Ovary (tissue), 9 donors: ENCODE results near the gene UROC1. TPM values are rescaled to one million over a fixed set of nuclear protein-coding genes. Genes with fewer than 3 reads are reported as not detected.

Experiments
- DNase-seq, 5 donors: peaks; one replicate each; pipeline ENCODE4 v3.0.0-alpha.2; 2019 to 2020
- H3K27ac ChIP-seq, 2 donors: fragments of 200-600 bp; one replicate each; pipeline versions ENCODE4 v1.5.1 to v1.8.0; 2019 to 2022
- H3K27me3 ChIP-seq: fragments of 200-600 bp; one replicate; pipeline ENCODE4 v1.8.0; 2022
- H3K36me3 ChIP-seq: fragments of 200-600 bp; sonication (generic); one replicate; pipeline ENCODE4 v1.5.1; 2019
- H3K4me1 ChIP-seq: one replicate; pipeline ENCODE4 v1.8.1; 2013; ENCODE audit warnings: mild to moderate bottlenecking, moderate library complexity; ENCODE audit not compliant: insufficient read depth
- H3K4me3 ChIP-seq: fragments of 200-600 bp; sonication (generic); one replicate; pipeline ENCODE4 v1.5.1; 2017
- H3K9me3 ChIP-seq, 2 donors: fragments of 200-600 bp in 1 of 2; sonication (generic) in 1 of 2; one replicate each; pipeline versions ENCODE4 v1.5.1 to v1.8.1; 2013 to 2019; ENCODE audit warnings: mild to moderate bottlenecking in 1 of 2, moderate library complexity in 1 of 2
- CTCF ChIP-seq, 3 donors: fragments of 450-650 bp in 2 of 3; fragments of 200-600 bp in 1 of 3; IDR thresholded peaks; one replicate each; pipeline versions ENCODE4 v1.5.1 to v1.8.0; 2016 to 2022; ENCODE audit warnings: antibody characterized with exemption in 3 of 3, mild to moderate bottlenecking in 1 of 3
- EP300 ChIP-seq: sonication (generic); formaldehyde crosslinking; IDR thresholded peaks from one replicate; pipeline ENCODE4 v1.6.1; 2017; ENCODE audit warnings: antibody characterized with exemption
- POLR2A ChIP-seq: fragments of 450-650 bp; IDR thresholded peaks from one replicate; pipeline ENCODE4 v1.6.1; 2017; ENCODE audit warnings: antibody characterized with exemption, mild to moderate bottlenecking, moderate library complexity
- WGBS, 3 donors: extraction: QIAGEN DNeasy Blood & Tissue Kit in 1 of 3; methylation state at CpG; one replicate each; pipeline versions ENCODE4 v1.1.5 to v1.1.7; 2013 to 2017; 5-methylcytosine and 5-hydroxymethylcytosine counted together
- intact Hi-C, 4 donors: fragments of 100-400 bp; cut with DNase I; formaldehyde crosslinking; loops; one replicate each; pipeline versions ENCODE4 v1.11.0 to v1.15.1; 2022 to 2023
- polyA plus RNA-seq, 2 donors: library from polyadenylated mRNA; stranded (reverse); fragments of 200-250 nt in 1 of 2; fragments of 350-450 nt in 1 of 2; fragmentation: Illumina TruSeq in 1 of 2; extraction: RNeasy Lipid Tissue Mini Kit (QIAGEN cat#74804) in 1 of 2; gene quantifications; one replicate each; pipeline ENCODE4 v1.2.3, GENCODE V29; 2013 to 2014
- total RNA-seq, 7 donors: library from RNA; depleted of rRNA in 2 of 7; stranded (reverse); fragments of >200 nt in 2 of 7; fragmentation: NEBNext Ultra II Directional in 3 of 7; extraction: Animal tissue kit (Norgen Biotek cat#: 25700) in 3 of 7; gene quantifications; one replicate each; pipeline versions ENCODE4 v1.1.0 to v1.2.4, GENCODE V29; 2016 to 2023
- donor health status: DM: no; HTN: no; CAD: no; lungs with moderate emphysema.
- donor health status: DM: no; HTN: no; CAD: no.
- donor health status: Bipolar disorder and iron deficiency.
- donor health status: DM: yes; HTN: yes; CAD: no.
- donor health status: DM: no; HTN: no; CAD: no.
- donor health status: DM: yes; HTN: yes; CAD: no.

The UROC1 gene
- total and polyA plus RNA-seq, 9 donors, result 0.06 to 0.32 (median 0.12) TPM; not detected in 4

- Histone ChIP-seq H3K9me3 (no peaks in the 10 kb centered on the region), H3K27me3 (no peaks in the 10 kb centered on the region), H3K4me3 (no peak overlapping the region), H3K4me1 (no peaks in the 10 kb centered on the region), H3K27ac (no peak overlapping the region), H3K36me3 (no peaks in the 10 kb centered on the region)
- WGBS, 3 donors, result 40 to 56% (median 40%) methylated on average over 18 of the region's 18 CpGs
- intact Hi-C loops, result loop anchor here in 1 of 4 donors (10.0 kb wide), 1 partner anchor 945 kb away; no protein-coding TSS in a partner anchor
- TF ChIP-seq POLR2A, result no peak
- peak in 1 of 5 donors; percentile 42 for DNase-seq
These were observed 7.8 kb downstream of the UROC1 start for GRCh38 chr3:126509597-126510307.

GRCh38 chr3:126508564-126508964 is 9.0 kb downstream of the UROC1 start:
- WGBS, 3 donors, result 81 to 90% (median 84%) methylated on average over 4 of the region's 4 CpGs
- Histone ChIP-seq H3K27ac (no peak overlapping the region), H3K36me3 (no peaks in the 10 kb centered on the region), H3K4me1 (no peaks in the 10 kb centered on the region), H3K9me3 (no peaks in the 10 kb centered on the region), H3K27me3 (no peaks in the 10 kb centered on the region), H3K4me3 (no peak overlapping the region)
- DNase-seq, result no peak
- TF ChIP-seq POLR2A, result no peak
- intact Hi-C loops, result no loop called here

DNA sequence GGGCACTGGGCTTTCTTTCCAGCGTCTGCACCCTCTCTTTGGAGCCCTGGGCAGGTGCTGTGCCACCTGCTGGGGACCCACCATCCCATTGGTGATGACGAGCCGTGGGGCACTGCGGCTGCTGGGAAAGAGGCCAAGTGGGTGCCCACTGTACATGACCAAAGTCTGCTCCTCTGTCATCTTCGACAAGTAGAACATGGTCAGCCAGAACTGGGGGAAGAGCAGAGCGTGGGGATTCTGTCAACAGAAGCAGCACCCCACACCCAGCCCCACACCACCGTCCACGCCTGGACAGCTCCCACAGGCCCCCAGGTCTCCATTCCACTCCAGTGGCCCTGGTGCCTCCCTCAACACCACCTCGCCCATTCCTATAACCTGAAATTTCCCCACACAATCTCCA is 9.7 kb downstream of the UROC1 start:
- Histone ChIP-seq H3K27ac (no peak overlapping the region), H3K4me1 (no peaks in the 10 kb centered on the region), H3K9me3 (no peaks in the 10 kb centered on the region), H3K36me3 (no peaks in the 10 kb centered on the region), H3K27me3 (no peaks in the 10 kb centered on the region), H3K4me3 (no peak overlapping the region)
- DNase-seq, result no peak
- 87 to 89% (median 87%) methylated on average over 9 of the region's 9 CpGs for WGBS, 3 donors
- intact Hi-C loops, result no loop called here
- no peak for TF ChIP-seq EP300
- TF ChIP-seq POLR2A, result no peak
- no peak for TF ChIP-seq CTCF (IDR thresholded peaks at IDR 0.05)

- TF ChIP-seq CTCF (IDR thresholded peaks at IDR 0.05) (no peak), POLR2A (no peak), EP300 (no peak)
- H3K9me3 ChIP-seq, result no peaks in the 10 kb centered on the region
- no peaks in the 10 kb centered on the region for H3K36me3 ChIP-seq
- H3K4me3 ChIP-seq, result no peak overlapping the region
- DNase-seq, result no peak
- H3K27me3 ChIP-seq, result no peaks in the 10 kb centered on the region
- H3K4me1 ChIP-seq, result no peaks in the 10 kb centered on the region
- WGBS, 3 donors, result 84 to 90% (median 88%) methylated on average over 10 of the region's 10 CpGs
- intact Hi-C loops, result no loop called here
- no peak overlapping the region for H3K27ac ChIP-seq
These were observed 13.9 kb downstream of the UROC1 start for GRCh38 chr3:126503701-126504100.

GRCh38 chr3:126502656-126503055 is 14.9 kb downstream of the UROC1 start:
- Histone ChIP-seq H3K36me3 (no peaks in the 10 kb centered on the region), H3K4me3 (no peak overlapping the region), H3K4me1 (no peaks in the 10 kb centered on the region), H3K27ac (no peak overlapping the region), H3K27me3 (no peaks in the 10 kb centered on the region), H3K9me3 (no peaks in the 10 kb centered on the region)
- TF ChIP-seq POLR2A (no peak), CTCF (IDR thresholded peaks at IDR 0.05) (no peak), EP300 (no peak)
- no peak for DNase-seq
- intact Hi-C loops, result no loop called here
- 88 to 92% (median 92%) methylated on average over 1 of the region's 1 CpG for WGBS, 3 donors
